Endothelial cell of umbilical vein (primary cell): ENCODE measurements around the gene ESF1. TPM values are rescaled to one million over a fixed set of nuclear protein-coding genes. Genes with fewer than 3 reads are reported as not detected.

Experiments used
- BruUV-seq: library from RNA; stranded (reverse); fragments of 400-500 nt; replicated peaks from 2 replicates; lab custom pipeline; 2021; lab: Mats Ljungman, UMichigan
- CTCF ChIA-PET: fragments of 300-600, 350-600 bp; sonication (Branson Sonifier 250); formaldehyde crosslinking; loops from one replicate; lab custom pipeline; 2021; ENCODE audit warnings: antibody characterized with exemption, inconsistent platforms; lab: Charles Lee
- POLR2A ChIA-PET: fragments of 300-600, 350-600 bp; sonication (Branson Sonifier 250); formaldehyde crosslinking; loops from one replicate; lab custom pipeline; 2021; ENCODE audit warnings: antibody characterized with exemption, inconsistent platforms; lab: Charles Lee
- DNase-seq: peaks from one replicate; pipeline ENCODE4 v3.0.0-alpha.2; 2011; ENCODE audit warnings: low read depth, low spot score
- FAIRE-seq: peaks from 2 replicates; lab custom pipeline; 2011; peaks lifted over from hg19 to GRCh38; lab: Jason Lieb, UNC
- H2AFZ ChIP-seq: 2 replicates; pipeline ENCODE4 v1.6.0; 2012; ENCODE audit warnings: low read depth, low read length, control low read depth, inconsistent platforms
- H3K27ac ChIP-seq: 2 replicates; pipeline ENCODE4 v1.5.1; 2011; ENCODE audit warnings: low read depth, mild to moderate bottlenecking, control low read depth, low read length, moderate library complexity; ENCODE audit not compliant: insufficient read depth
- H3K27me3 ChIP-seq, 2 experiments: 2 replicates each; pipeline versions ENCODE4 v1.6.0 to v1.6.1; 2011; ENCODE audit warnings: low read length in 2 of 2, mixed read lengths in 1 of 2; ENCODE audit not compliant: control insufficient read depth in 2 of 2, insufficient read depth in 2 of 2
- H3K36me3 ChIP-seq, 2 experiments: 2 replicates in 1 of 2; 3 replicates in 1 of 2; pipeline ENCODE4 v1.5.1; 2011; ENCODE audit warnings: low read length in 2 of 2, mild to moderate bottlenecking in 1 of 2, moderate library complexity in 1 of 2; ENCODE audit not compliant: control insufficient read depth in 2 of 2, insufficient read depth in 2 of 2; ENCODE audit errors: extremely low read depth in 1 of 2
- H3K4me1 ChIP-seq: 3 replicates; pipeline ENCODE4 v1.5.1; 2011; ENCODE audit warnings: mild to moderate bottlenecking, low read length; ENCODE audit not compliant: control insufficient read depth, insufficient read depth; ENCODE audit errors: extremely low read depth
- H3K4me2 ChIP-seq: 2 replicates; pipeline ENCODE4 v1.6.1; 2011; ENCODE audit warnings: low read length, control low read depth, mixed read lengths; ENCODE audit not compliant: insufficient read depth
- H3K4me3 ChIP-seq, 3 experiments: fragments of 200-600 bp in 1 of 3; sonication (generic), shearing (Covaris generic) in 1 of 3; replicated peaks in 1 of 3; 2 replicates each; pipeline ENCODE4 v1.5.1; 2011 to 2016; ENCODE audit warnings: control low read depth in 3 of 3, low read length in 3 of 3, mild to moderate bottlenecking in 2 of 3, inconsistent platforms in 1 of 3, low read depth in 1 of 3, moderate library complexity in 1 of 3; ENCODE audit not compliant: insufficient read depth in 1 of 3
- H3K79me2 ChIP-seq: 2 replicates; pipeline ENCODE4 v1.6.0; 2012; ENCODE audit warnings: low read length, inconsistent platforms; ENCODE audit not compliant: control insufficient read depth, insufficient read depth
- H3K9ac ChIP-seq: replicated peaks from 2 replicates; pipeline ENCODE3; 2011; ENCODE audit warnings: low read length, control low read depth; ENCODE audit not compliant: insufficient read depth; ENCODE audit errors: extremely low read depth
- H3K9me1 ChIP-seq: replicated peaks from 3 replicates; pipeline ENCODE4 v1.6.0; 2011; ENCODE audit warnings: mild to moderate bottlenecking, low read length; ENCODE audit not compliant: control insufficient read depth, insufficient read depth; ENCODE audit errors: extremely low read depth
- H3K9me3 ChIP-seq: replicated peaks from 2 replicates; pipeline ENCODE4 v1.5.1; 2012; ENCODE audit warnings: low read length, inconsistent platforms; ENCODE audit not compliant: control insufficient read depth, insufficient read depth
- H4K20me1 ChIP-seq: replicated peaks from 2 replicates; pipeline ENCODE3; 2011; ENCODE audit warnings: mild to moderate bottlenecking, low read length; ENCODE audit not compliant: control insufficient read depth, insufficient read depth; ENCODE audit errors: extremely low read depth
- EZH2 ChIP-seq: IDR thresholded peaks from 2 replicates; pipeline ENCODE4 v1.6.1; 2012; ENCODE audit warnings: borderline replicate concordance, low read depth, mild to moderate bottlenecking, moderate library complexity, low read length, inconsistent platforms; ENCODE audit not compliant: severe bottlenecking
- FOS ChIP-seq: IDR thresholded peaks from 2 replicates; pipeline ENCODE4 v1.6.1; 2011; ENCODE audit warnings: mild to moderate bottlenecking, low read length, moderate library complexity, borderline replicate concordance; ENCODE audit not compliant: insufficient read depth
- GATA2 ChIP-seq: IDR thresholded peaks from 2 replicates; pipeline ENCODE4 v1.7.0; 2011; ENCODE audit warnings: low read depth, mild to moderate bottlenecking, moderate library complexity, mixed read lengths, low read length; ENCODE audit not compliant: insufficient read length, insufficient read depth
- JUN ChIP-seq: IDR thresholded peaks from 2 replicates; pipeline ENCODE4 v1.6.1; 2011; ENCODE audit warnings: borderline replicate concordance, low read depth; ENCODE audit not compliant: insufficient read length, insufficient read depth
- MAX ChIP-seq: IDR thresholded peaks from 2 replicates; pipeline ENCODE4 v1.6.1; 2011; ENCODE audit not compliant: insufficient read depth, insufficient read length
- MYC ChIP-seq: IDR thresholded peaks from one replicate; pipeline ENCODE4 v1.6.1; 2011; ENCODE audit warnings: mild to moderate bottlenecking, low read depth, low read length
- POLR2A ChIP-seq: IDR thresholded peaks from 2 replicates; pipeline ENCODE4 v1.6.1; 2012; ENCODE audit warnings: low read depth, mild to moderate bottlenecking, control low read depth, low read length
- dilution Hi-C: fragments of 300-500 bp; cut with MboI; formaldehyde crosslinking; loops from one replicate; pipeline ENCODE4 v1.15.0; 2019; ENCODE audit warnings: low sequenced_read_pairs; ENCODE audit not compliant: extremely low pct_ligation_motif_present
- intact Hi-C: fragments of 100-400 bp; cut with micrococcal nuclease; formaldehyde crosslinking; loops from one replicate; pipeline ENCODE4 v1.10.0; 2022
- polyA plus RNA-seq, 4 experiments: library from polyadenylated mRNA; depleted of rRNA in 3 of 4; stranded (reverse) in 3 of 4; unstranded in 1 of 4; fragments of >200 nt; gene quantifications; 2 replicates each; pipeline versions ENCODE4 v1.2.1 to v1.2.3, GENCODE V29; 2011 to 2012; ENCODE audit warnings: missing spikeins in 1 of 4
- total RNA-seq: library from RNA; stranded (reverse); gene quantifications from 2 replicates; pipeline ENCODE4 v1.2.3, GENCODE V29; 2021
- TF ChIP-seq, protein P1 (sequence below), 2 donors: IDR thresholded peaks; 1 replicate in 1 of 2; 2 replicates in 1 of 2; pipeline ENCODE4 v1.5.1; 2011; ENCODE audit warnings: low read length in 2 of 2, mild to moderate bottlenecking in 2 of 2, moderate library complexity in 2 of 2, control low read depth in 1 of 2, inconsistent platforms in 1 of 2, low read depth in 1 of 2; ENCODE audit not compliant: insufficient read depth in 1 of 2; ENCODE audit errors: extremely low read depth in 1 of 2

ESF1 gene
- total and polyA plus RNA-seq, 2 donors (not counting 3 experiments of a cell fraction or from before 2014, with no cell fraction given): 0.72 to 15.5 TPM

- intact Hi-C loops: no loop called here
- Histone ChIP-seq H3K4me1 (no peaks in the 10 kb centered on the region), H3K27ac (no peak overlapping the region), H3K9ac (no peak overlapping the region), H3K36me3 (peaks cover 5 to 12% of the 10 kb centered on the region in 2 experiments), H2AFZ (no peak overlapping the region), H3K9me3 (no peaks in the 10 kb centered on the region), H4K20me1 (no peaks in the 10 kb centered on the region), H3K4me3 (no peak overlapping the region), H3K27me3 (no peaks in the 10 kb centered on the region), H3K4me2 (no peak overlapping the region), H3K9me1 (no peaks in the 10 kb centered on the region), H3K79me2 (no peaks in the 10 kb centered on the region)
- CTCF ChIA-PET: no interaction called here
- dilution Hi-C loops: no loop called here
- POLR2A ChIA-PET: no interaction called here
- no peak for FAIRE-seq
- DNase-seq: no peak
- no peak for TF ChIP-seq FOS
- no peak for TF ChIP-seq POLR2A
- no peak for TF ChIP-seq EZH2
- TF ChIP-seq JUN: no peak
- TF ChIP-seq GATA2: no peak
- no peak for TF ChIP-seq MYC
- TF ChIP-seq, protein P1, sequence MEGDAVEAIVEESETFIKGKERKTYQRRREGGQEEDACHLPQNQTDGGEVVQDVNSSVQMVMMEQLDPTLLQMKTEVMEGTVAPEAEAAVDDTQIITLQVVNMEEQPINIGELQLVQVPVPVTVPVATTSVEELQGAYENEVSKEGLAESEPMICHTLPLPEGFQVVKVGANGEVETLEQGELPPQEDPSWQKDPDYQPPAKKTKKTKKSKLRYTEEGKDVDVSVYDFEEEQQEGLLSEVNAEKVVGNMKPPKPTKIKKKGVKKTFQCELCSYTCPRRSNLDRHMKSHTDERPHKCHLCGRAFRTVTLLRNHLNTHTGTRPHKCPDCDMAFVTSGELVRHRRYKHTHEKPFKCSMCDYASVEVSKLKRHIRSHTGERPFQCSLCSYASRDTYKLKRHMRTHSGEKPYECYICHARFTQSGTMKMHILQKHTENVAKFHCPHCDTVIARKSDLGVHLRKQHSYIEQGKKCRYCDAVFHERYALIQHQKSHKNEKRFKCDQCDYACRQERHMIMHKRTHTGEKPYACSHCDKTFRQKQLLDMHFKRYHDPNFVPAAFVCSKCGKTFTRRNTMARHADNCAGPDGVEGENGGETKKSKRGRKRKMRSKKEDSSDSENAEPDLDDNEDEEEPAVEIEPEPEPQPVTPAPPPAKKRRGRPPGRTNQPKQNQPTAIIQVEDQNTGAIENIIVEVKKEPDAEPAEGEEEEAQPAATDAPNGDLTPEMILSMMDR (IDR thresholded peaks at IDR 0.05; ENCODE audit: extremely low read depth in 1 of 2, insufficient read depth in 1 of 2, low read depth in 1 of 2, low read length in 2 of 2): no peak
- TF ChIP-seq MAX: no peak
- no TSS peak for BruUV-seq
These were observed 67.1 kb downstream of the ESF1 start for GRCh38 chr20:13717631-13718044.
